MM.1S (cell line): ENCODE data around the gene PRKAR1B.

Experiments
- DNase-seq: peaks from one replicate; pipeline ENCODE4 v3.0.0-alpha.2; 2015
- H2AFZ ChIP-seq: fragments of 300-600 bp; sonication (generic); 2 replicates; pipeline ENCODE4 v1.6.0; 2016; ENCODE audit warnings: antibody characterized with exemption, low read length
- H3F3A ChIP-seq: fragments of 300-600 bp; sonication (generic); 2 replicates; pipeline ENCODE4 v1.6.1; 2016; ENCODE audit warnings: mild to moderate bottlenecking, antibody characterized with exemption, low read length, moderate library complexity, mixed read lengths; ENCODE audit not compliant: insufficient read depth
- H3K27ac ChIP-seq: fragments of 300-600 bp; sonication (generic); 2 replicates; pipeline ENCODE4 v1.5.1; 2016; ENCODE audit warnings: mild to moderate bottlenecking, low read length
- H3K27me3 ChIP-seq: fragments of 300-600 bp; sonication (generic); replicated peaks from 2 replicates; pipeline ENCODE4 v1.6.0; 2016; ENCODE audit warnings: low read length; ENCODE audit not compliant: insufficient read depth
- H3K36me3 ChIP-seq: fragments of 300-600 bp; sonication (generic); replicated peaks from 2 replicates; pipeline ENCODE4 v1.6.1; 2016; ENCODE audit warnings: mild to moderate bottlenecking, low read length, mixed read lengths; ENCODE audit not compliant: insufficient read depth
- H3K4me1 ChIP-seq: fragments of 300-600 bp; sonication (generic); 2 replicates; pipeline ENCODE4 v1.6.1; 2016; ENCODE audit warnings: low read length, mixed read lengths
- H3K4me2 ChIP-seq: fragments of 300-600 bp; sonication (generic); 2 replicates; pipeline ENCODE4 v1.6.0; 2016; ENCODE audit warnings: low read depth, low read length
- H3K4me3 ChIP-seq: fragments of 300-600 bp; sonication (generic); 2 replicates; pipeline ENCODE4 v1.5.1; 2016; ENCODE audit warnings: low read length, mixed read lengths
- H3K79me2 ChIP-seq: fragments of 300-600 bp; sonication (generic); 2 replicates; pipeline ENCODE4 v1.6.1; 2016; ENCODE audit warnings: mixed run types, low read length, mixed read lengths
- H3K9ac ChIP-seq: fragments of 300-600 bp; sonication (generic); 2 replicates; pipeline ENCODE4 v1.6.1; 2016; ENCODE audit warnings: low read length, mixed read lengths
- H3K9me2 ChIP-seq: fragments of 300-600 bp; sonication (generic); replicated peaks from 2 replicates; pipeline ENCODE4 v1.6.1; 2016; ENCODE audit warnings: mild to moderate bottlenecking, low read length, mixed read lengths; ENCODE audit not compliant: insufficient read depth
- H3K9me3 ChIP-seq: fragments of 300-600 bp; sonication (generic); replicated peaks from 2 replicates; pipeline ENCODE4 v1.6.1; 2016; ENCODE audit warnings: mild to moderate bottlenecking, low read length, mixed read lengths; ENCODE audit not compliant: insufficient read depth
- H4K20me1 ChIP-seq: fragments of 300-600 bp; sonication (generic); 2 replicates; pipeline ENCODE4 v1.6.1; 2016; ENCODE audit warnings: mild to moderate bottlenecking, low read length, moderate library complexity, mixed read lengths; ENCODE audit not compliant: insufficient read depth
- EZH2 ChIP-seq: fragments of 300-600 bp; sonication (generic); optimal IDR thresholded peaks from 2 replicates; pipeline ENCODE3; 2017; ENCODE audit warnings: low read depth, mild to moderate bottlenecking, antibody characterized with exemption, low read length, mixed read lengths
- EZH2phosphoT487 ChIP-seq: fragments of 300-600 bp; sonication (generic); IDR thresholded peaks from 2 replicates; pipeline ENCODE4 v1.6.1; 2018; ENCODE audit warnings: antibody characterized with exemption, low read length
- TF ChIP-seq, protein P1 (sequence below): fragments of 300-600 bp; sonication (generic); IDR thresholded peaks from 2 replicates; pipeline ENCODE4 v1.5.1; 2016; ENCODE audit warnings: antibody characterized with exemption, low read length, mixed read lengths

The PRKAR1B gene

DNA sequence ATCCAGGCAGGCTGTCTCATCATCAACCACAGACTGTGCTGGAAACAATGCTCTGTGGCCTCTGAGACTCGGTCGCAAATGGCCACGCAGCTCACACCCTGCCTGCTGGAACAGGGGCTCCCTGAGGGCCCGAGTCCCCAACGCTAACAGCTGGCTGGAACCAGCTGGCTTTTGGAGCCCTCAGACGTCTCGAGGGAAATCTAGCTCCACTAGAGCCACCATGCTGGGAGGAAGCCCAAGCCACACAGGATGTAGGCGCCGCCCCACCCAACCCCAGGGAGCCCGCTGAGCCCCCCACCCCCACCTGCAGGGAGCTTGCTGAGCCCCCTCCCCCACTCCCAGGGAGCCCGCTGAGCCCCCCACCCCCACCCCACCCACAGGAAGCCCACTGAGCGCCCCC lies 186.1 kb downstream of the PRKAR1B start:
- H3K4me1 ChIP-seq, result no peaks in the 10 kb centered on the region
- no peak for DNase-seq
- H3K27me3 ChIP-seq, result no peaks in the 10 kb centered on the region
- no peaks in the 10 kb centered on the region for H3K79me2 ChIP-seq
- no peaks in the 10 kb centered on the region for H3K36me3 ChIP-seq
- no peak for TF ChIP-seq EZH2
- TF ChIP-seq EZH2phosphoT487, result no peak
- TF ChIP-seq, protein P1, sequence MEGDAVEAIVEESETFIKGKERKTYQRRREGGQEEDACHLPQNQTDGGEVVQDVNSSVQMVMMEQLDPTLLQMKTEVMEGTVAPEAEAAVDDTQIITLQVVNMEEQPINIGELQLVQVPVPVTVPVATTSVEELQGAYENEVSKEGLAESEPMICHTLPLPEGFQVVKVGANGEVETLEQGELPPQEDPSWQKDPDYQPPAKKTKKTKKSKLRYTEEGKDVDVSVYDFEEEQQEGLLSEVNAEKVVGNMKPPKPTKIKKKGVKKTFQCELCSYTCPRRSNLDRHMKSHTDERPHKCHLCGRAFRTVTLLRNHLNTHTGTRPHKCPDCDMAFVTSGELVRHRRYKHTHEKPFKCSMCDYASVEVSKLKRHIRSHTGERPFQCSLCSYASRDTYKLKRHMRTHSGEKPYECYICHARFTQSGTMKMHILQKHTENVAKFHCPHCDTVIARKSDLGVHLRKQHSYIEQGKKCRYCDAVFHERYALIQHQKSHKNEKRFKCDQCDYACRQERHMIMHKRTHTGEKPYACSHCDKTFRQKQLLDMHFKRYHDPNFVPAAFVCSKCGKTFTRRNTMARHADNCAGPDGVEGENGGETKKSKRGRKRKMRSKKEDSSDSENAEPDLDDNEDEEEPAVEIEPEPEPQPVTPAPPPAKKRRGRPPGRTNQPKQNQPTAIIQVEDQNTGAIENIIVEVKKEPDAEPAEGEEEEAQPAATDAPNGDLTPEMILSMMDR, result no peak
- no peaks in the 10 kb centered on the region for H3K9me2 ChIP-seq
- H3K4me3 ChIP-seq, result no peak overlapping the region
- no peak overlapping the region for H3K9ac ChIP-seq
- no peak overlapping the region for H3K27ac ChIP-seq
- no peaks in the 10 kb centered on the region for H3F3A ChIP-seq
- no peaks in the 10 kb centered on the region for H4K20me1 ChIP-seq
- no peaks in the 10 kb centered on the region for H3K9me3 ChIP-seq
- H2AFZ ChIP-seq, result no peak overlapping the region
- no peak overlapping the region for H3K4me2 ChIP-seq

- H2AFZ ChIP-seq, result no peak overlapping the region
- no peaks in the 10 kb centered on the region for H4K20me1 ChIP-seq
- H3K4me1 ChIP-seq, result no peaks in the 10 kb centered on the region
- no peak for DNase-seq
- no peak overlapping the region for H3K4me3 ChIP-seq
- H3K27ac ChIP-seq, result no peak overlapping the region
- H3K4me2 ChIP-seq, result no peak overlapping the region
- no peaks in the 10 kb centered on the region for H3K79me2 ChIP-seq
- H3K9me2 ChIP-seq, result no peaks in the 10 kb centered on the region
- no peaks in the 10 kb centered on the region for H3K27me3 ChIP-seq
- H3K9me3 ChIP-seq, result no peaks in the 10 kb centered on the region
- H3F3A ChIP-seq, result no peaks in the 10 kb centered on the region
- no peak for TF ChIP-seq EZH2phosphoT487
- TF ChIP-seq, protein P1, result no peak
- no peak for TF ChIP-seq EZH2
- H3K36me3 ChIP-seq, result no peaks in the 10 kb centered on the region
- no peak overlapping the region for H3K9ac ChIP-seq
These were observed 186.5 kb downstream of the PRKAR1B start for GRCh38 chr7:540579-540978.

GRCh38 chr7:539731-540411 lies 187.2 kb downstream of the PRKAR1B start:
- Histone ChIP-seq H3F3A (no peaks in the 10 kb centered on the region), H3K9ac (no peak overlapping the region), H3K4me1 (no peaks in the 10 kb centered on the region), H3K4me3 (no peak overlapping the region), H3K9me2 (no peaks in the 10 kb centered on the region), H3K79me2 (no peaks in the 10 kb centered on the region), H4K20me1 (no peaks in the 10 kb centered on the region), H2AFZ (no peak overlapping the region), H3K27ac (no peak overlapping the region), H3K36me3 (no peaks in the 10 kb centered on the region), H3K9me3 (no peaks in the 10 kb centered on the region), H3K4me2 (no peak overlapping the region), H3K27me3 (no peaks in the 10 kb centered on the region)
- TF ChIP-seq, protein P1, result no peak
- TF ChIP-seq EZH2phosphoT487 (no peak), EZH2 (no peak)
- DNase-seq, result no peak
